Measurements from ENCODE around the gene GPBP1L1.

GRCh38 chr1:45667321-45668111 is 18.8 kb downstream of the GPBP1L1 start:
- no peak for TF ChIP-seq POLR2A (IDR thresholded peaks at IDR 0.05)
- no peak for TF ChIP-seq CTCF (IDR thresholded peaks at IDR 0.05)
